Neural cell (in vitro differentiated cells): ENCODE data around the gene HNRNPAB. TPM values are rescaled to one million over a fixed set of nuclear protein-coding genes. Genes with fewer than 3 reads are reported as not detected.

Experiments
- H2AFZ ChIP-seq: fragments of 200-600, 300-800 bp; sonication (generic), shearing (Covaris generic); 2 replicates; pipeline ENCODE4 v1.6.0; 2014; ENCODE audit warnings: low read depth, mild to moderate bottlenecking, antibody characterized with exemption, low read length, moderate library complexity
- H3F3A ChIP-seq: fragments of 200-600 bp; shearing (Covaris generic); 2 replicates; pipeline ENCODE4 v1.6.1; 2016; ENCODE audit warnings: mild to moderate bottlenecking, moderate library complexity, mixed read lengths, antibody characterized with exemption, low read length; ENCODE audit not compliant: insufficient read depth, poor library complexity, severe bottlenecking
- H3K27ac ChIP-seq: fragments of 200-600, 300-800 bp; sonication (generic), shearing (Covaris generic); 2 replicates; pipeline ENCODE4 v1.5.1; 2014; ENCODE audit warnings: mild to moderate bottlenecking, low read length, moderate library complexity
- H3K27me3 ChIP-seq: fragments of 300-800, 200-600 bp; sonication (generic), shearing (Covaris generic); 2 replicates; pipeline ENCODE4 v1.6.0; 2014; ENCODE audit warnings: mild to moderate bottlenecking, low read depth, low read length, moderate library complexity; ENCODE audit not compliant: insufficient read depth
- H3K36me3 ChIP-seq: fragments of 300-800, 200-600 bp; sonication (generic), shearing (Covaris generic); 2 replicates; pipeline ENCODE4 v1.5.1; 2014; ENCODE audit warnings: mild to moderate bottlenecking, antibody characterized with exemption, low read length, moderate library complexity; ENCODE audit not compliant: insufficient read depth
- H3K4me2 ChIP-seq: fragments of 300-800, 200-600 bp; sonication (generic), shearing (Covaris generic); 2 replicates; pipeline ENCODE4 v1.6.0; 2014; ENCODE audit warnings: mild to moderate bottlenecking, low read length
- H3K4me3 ChIP-seq: fragments of 300-800, 200-600 bp; sonication (generic), shearing (Covaris generic); 2 replicates; pipeline ENCODE4 v1.5.1; 2014; ENCODE audit warnings: mild to moderate bottlenecking, low read length, moderate library complexity
- H3K79me2 ChIP-seq: fragments of 200-600 bp; shearing (Covaris generic); replicated peaks from 2 replicates; pipeline ENCODE4 v1.6.0; 2014; ENCODE audit warnings: mild to moderate bottlenecking, low read length, moderate library complexity; ENCODE audit not compliant: insufficient read depth
- H3K9ac ChIP-seq: fragments of 300-800, 200-600 bp; sonication (generic), shearing (Covaris generic); 2 replicates; pipeline ENCODE4 v1.6.1; 2016; ENCODE audit warnings: mild to moderate bottlenecking, low read length, mixed read lengths
- H3K9me2 ChIP-seq: fragments of 200-600 bp; shearing (Covaris generic); 2 replicates; pipeline ENCODE4 v1.6.1; 2016; ENCODE audit warnings: mild to moderate bottlenecking, low read length, mixed read lengths; ENCODE audit not compliant: insufficient read depth
- H3K9me3 ChIP-seq: fragments of 200-600, 300-800 bp; sonication (generic), shearing (Covaris generic); 2 replicates; pipeline ENCODE4 v1.6.1; 2016; ENCODE audit warnings: mild to moderate bottlenecking, mixed run types, low read length, moderate library complexity, mixed read lengths
- H4K20me1 ChIP-seq: fragments of 200-600 bp; shearing (Covaris generic); 2 replicates; pipeline ENCODE4 v1.6.1; 2016; ENCODE audit warnings: mild to moderate bottlenecking, mixed run types; ENCODE audit not compliant: insufficient read depth
- CTCF ChIP-seq: fragments of 450-650 bp; IDR thresholded peaks from 2 replicates; pipeline ENCODE4 v1.5.1; 2014; ENCODE audit warnings: antibody characterized with exemption, mild to moderate bottlenecking, moderate library complexity; ENCODE audit not compliant: poor library complexity, severe bottlenecking
- EP300 ChIP-seq: fragments of 450-650 bp; conservative IDR thresholded peaks from 2 replicates; pipeline ENCODE4 v1.6.1; 2014; ENCODE audit warnings: antibody characterized with exemption, mild to moderate bottlenecking, moderate library complexity; ENCODE audit not compliant: poor library complexity, severe bottlenecking
- EZH2 ChIP-seq: fragments of 200-600, 300-800 bp; shearing (Covaris generic), sonication (generic); IDR thresholded peaks from 2 replicates; pipeline ENCODE4 v1.6.1; 2014; ENCODE audit warnings: antibody characterized with exemption, low read length, borderline replicate concordance, mild to moderate bottlenecking; ENCODE audit not compliant: insufficient read depth, poor library complexity, severe bottlenecking
- MXI1 ChIP-seq: fragments of 450-650 bp; conservative IDR thresholded peaks from 2 replicates; pipeline ENCODE4 v1.6.1; 2014; ENCODE audit warnings: antibody characterized with exemption, mild to moderate bottlenecking; ENCODE audit not compliant: poor library complexity, severe bottlenecking
- POLR2AphosphoS5 ChIP-seq: IDR thresholded peaks from 2 replicates; pipeline ENCODE4 v1.6.1; 2012
- RAD21 ChIP-seq: fragments of 450-650 bp; conservative IDR thresholded peaks from 2 replicates; pipeline ENCODE4 v1.6.1; 2014; ENCODE audit warnings: antibody characterized with exemption, mild to moderate bottlenecking, moderate library complexity
- REST ChIP-seq: IDR thresholded peaks from 2 replicates; pipeline ENCODE4 v1.6.1; 2012; ENCODE audit warnings: borderline replicate concordance
- SMC3 ChIP-seq: fragments of 450-650 bp; conservative IDR thresholded peaks from 2 replicates; pipeline ENCODE4 v1.6.1; 2014; ENCODE audit warnings: antibody characterized with exemption, mild to moderate bottlenecking, moderate library complexity; ENCODE audit not compliant: poor library complexity
- TAF1 ChIP-seq: IDR thresholded peaks from 2 replicates; pipeline ENCODE4 v1.6.1; 2012; ENCODE audit warnings: low read depth
- polyA plus RNA-seq: library from polyadenylated mRNA; depleted of rRNA; stranded (reverse); fragments of >200 nt; gene quantifications from 2 replicates; pipeline ENCODE4 v1.2.3, GENCODE V29; 2014

The HNRNPAB gene
- polyA plus RNA-seq, 1 donor from 2014 or later: 129 TPM

DNA sequence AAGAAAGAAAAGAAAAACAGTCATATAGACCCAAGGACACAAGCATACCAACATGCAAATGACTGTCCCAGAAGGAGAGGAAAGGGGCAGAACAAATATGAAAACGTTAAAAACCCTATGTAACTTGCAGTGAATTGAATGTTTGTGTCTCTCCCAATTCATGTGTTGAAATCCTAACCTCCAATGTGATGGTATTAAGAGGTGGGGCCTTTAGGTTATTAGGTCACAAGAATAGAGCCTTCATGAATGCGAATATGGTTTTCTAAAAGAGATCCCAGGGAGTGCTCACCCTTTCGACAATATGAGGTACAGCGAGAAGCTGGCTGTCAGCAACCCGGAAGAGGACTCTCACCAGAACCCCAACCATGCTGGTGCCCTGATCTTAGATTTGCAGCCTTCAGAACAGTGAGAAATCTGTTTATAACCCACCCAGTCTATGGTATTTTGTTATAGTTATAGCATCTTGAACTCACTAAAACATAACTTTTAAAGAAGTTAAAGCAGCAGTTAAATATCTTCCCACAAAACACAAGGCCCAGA, 14.0 kb downstream of the HNRNPAB start:
- no peaks in the 10 kb centered on the region for H3K79me2 ChIP-seq

GRCh38 chr5:178218827-178219226, 14.5 kb downstream of the HNRNPAB start:
- Histone ChIP-seq H3K27me3 (no peaks in the 10 kb centered on the region), H3K4me2 (no peak overlapping the region), H3K36me3 (peaks cover 3% of the 10 kb centered on the region), H3F3A (no peaks in the 10 kb centered on the region), H3K27ac (no peak overlapping the region), H3K9ac (no peak overlapping the region), H2AFZ (no peak overlapping the region), H3K4me3 (no peak overlapping the region), H3K79me2 (no peaks in the 10 kb centered on the region), H3K9me3 (no peaks in the 10 kb centered on the region), H3K9me2 (no peaks in the 10 kb centered on the region), H4K20me1 (no peaks in the 10 kb centered on the region)
- TF ChIP-seq MXI1 (no peak), RAD21 (no peak), REST (no peak), SMC3 (no peak), POLR2AphosphoS5 (no peak), CTCF (no peak)

More for the DNA sequence above, 14.0 kb downstream of the HNRNPAB start:
- Histone ChIP-seq H3K9ac (no peak overlapping the region), H3F3A (no peaks in the 10 kb centered on the region), H3K27ac (no peak overlapping the region), H3K9me2 (no peaks in the 10 kb centered on the region), H3K27me3 (no peaks in the 10 kb centered on the region), H3K36me3 (peaks cover 6% of the 10 kb centered on the region), H3K4me2 (no peak overlapping the region), H4K20me1 (no peaks in the 10 kb centered on the region), H3K4me3 (no peak overlapping the region), H3K9me3 (no peaks in the 10 kb centered on the region), H2AFZ (no peak overlapping the region)
- no peak for TF ChIP-seq CTCF
- TF ChIP-seq RAD21: no peak
- no peak for TF ChIP-seq SMC3
- no peak for TF ChIP-seq POLR2AphosphoS5
- TF ChIP-seq EZH2: no peak
- TF ChIP-seq REST: no peak
- TF ChIP-seq TAF1: no peak
- no peak for TF ChIP-seq MXI1
- no peak for TF ChIP-seq EP300
